ENCODE results near the gene ZNF93. TPM values are rescaled to one million over a fixed set of nuclear protein-coding genes. Genes with fewer than 3 reads are reported as not detected.
"Not testable (repeated sequence)": the region's sequence is repeated elsewhere in the genome, so short reads cannot be mapped to it uniquely, and the experiment has no call there.

ZNF93 gene
- total and polyA plus RNA-seq, 8 donors, result 6.2 to 19.4 (median 15.6) TPM

- H3K4me3 ChIP-seq, result no peak overlapping the region
- no peak overlapping the region for H3K27ac ChIP-seq
- DNase-seq (peak in 2 of 4 donors; percentile 62 to 74), ATAC-seq (no peak)
- TF ChIP-seq CTCF (IDR thresholded peaks at IDR 0.05), result no peak
- no peaks in the 10 kb centered on the region for H3K4me1 ChIP-seq
- peaks cover 0 to 59% of the 10 kb centered on the region in 2 donors for H3K36me3 ChIP-seq
- peaks cover 0 to 96% of the 10 kb centered on the region in 2 donors for H3K9me3 ChIP-seq
- intact Hi-C loops (cut with DNase I), result no loop called here
- no peaks in the 10 kb centered on the region for H3K27me3 ChIP-seq
Observed at GRCh38 chr19:19877724-19878123, 23.0 kb upstream of the ZNF93 start.

GRCh38 chr19:19884583-19884982, 16.2 kb upstream of the ZNF93 start:
- peaks cover 0 to 97% of the 10 kb centered on the region in 2 donors for H3K9me3 ChIP-seq
- no peak for TF ChIP-seq CTCF (IDR thresholded peaks at IDR 0.05)
- DNase-seq, result no peak
- H3K27ac ChIP-seq, result no peak overlapping the region
- ATAC-seq, result no peak
- H3K4me1 ChIP-seq, result no peaks in the 10 kb centered on the region
- no peaks in the 10 kb centered on the region for H3K27me3 ChIP-seq
- H3K4me3 ChIP-seq, result no peak overlapping the region
- H3K36me3 ChIP-seq, result peaks cover 0 to 92% of the 10 kb centered on the region in 2 donors
- intact Hi-C loops (cut with DNase I), result no loop called here

GRCh38 chr19:19892055-19892941, 8.4 kb upstream of the ZNF93 start:
- Histone ChIP-seq H3K9me3 (peaks cover 5 to 100% of the 10 kb centered on the region in 2 donors), H3K36me3 (peaks cover 0 to 60% of the 10 kb centered on the region in 2 donors)
- H3K27ac ChIP-seq; DNase-seq; H3K27me3 ChIP-seq; H3K4me1 ChIP-seq; intact Hi-C loops (cut with DNase I); ATAC-seq; H3K4me3 ChIP-seq: not testable (repeated sequence)

GRCh38 chr19:19900139-19900728, 512 bp upstream of the ZNF93 start:
- Histone ChIP-seq H3K9me3 (peaks cover 0 to 47% of the 10 kb centered on the region in 2 donors), H3K27ac (peak overlapping the region; percentile 85), H3K4me1 (peaks cover 0 to 8% of the 10 kb centered on the region in 2 donors), H3K4me3 (peak overlapping the region; percentile 68 to 77), H3K27me3 (no peaks in the 10 kb centered on the region), H3K36me3 (peaks cover 0 to 7% of the 10 kb centered on the region in 2 donors)
- peak; percentile 5 for ATAC-seq
- no peak for TF ChIP-seq CTCF (IDR thresholded peaks at IDR 0.05)
- DNase-seq, result peak in 1 of 4 donors; percentile 25
- intact Hi-C loops (cut with DNase I), result no loop called here

- H3K4me1 ChIP-seq; H3K27ac ChIP-seq; H3K27me3 ChIP-seq; ATAC-seq; intact Hi-C loops (cut with DNase I); DNase-seq; H3K4me3 ChIP-seq: not testable (repeated sequence)
- Histone ChIP-seq H3K9me3 (peaks cover 0 to 58% of the 10 kb centered on the region in 2 donors), H3K36me3 (peaks cover 0 to 20% of the 10 kb centered on the region in 2 donors)
Observed at GRCh38 chr19:19907551-19907950, 6.8 kb downstream of the ZNF93 start.

- no peak for ATAC-seq
Observed at GRCh38 chr19:19909654-19910053, 8.9 kb downstream of the ZNF93 start.

More at GRCh38 chr19:19909654-19910053, 8.9 kb downstream of the ZNF93 start:
- Histone ChIP-seq H3K27me3 (no peaks in the 10 kb centered on the region), H3K4me1 (no peaks in the 10 kb centered on the region), H3K36me3 (peaks cover 0 to 26% of the 10 kb centered on the region in 2 donors), H3K9me3 (peaks cover 0 to 68% of the 10 kb centered on the region in 2 donors), H3K4me3 (no peak overlapping the region), H3K27ac (no peak overlapping the region)
- no peak for DNase-seq
- no peak for TF ChIP-seq CTCF (IDR thresholded peaks at IDR 0.05)
- intact Hi-C loops (cut with DNase I), result no loop called here

Measured in left lung (tissue), 10 donors.